ENCODE results near the gene TMCC3.
"Not testable (repeated sequence)": the region's sequence is repeated elsewhere in the genome, so short reads cannot be mapped to it uniquely, and the experiment has no call there.

GRCh38 chr12:94601307-94601706 lies 49.0 kb downstream of the TMCC3 start:
- TF ChIP-seq CTCF (IDR thresholded peaks at IDR 0.05; ENCODE audit: borderline replicate concordance, extremely low read depth, low read length, poor library complexity, severe bottlenecking); EZH2 (IDR thresholded peaks at IDR 0.05; ENCODE audit: borderline replicate concordance, low read depth, low read length, severe bottlenecking): not testable (repeated sequence)
